MV-4-11 (cell line): ENCODE results near the gene TEKT4.
"Not testable (repeated sequence)": the region's sequence is repeated elsewhere in the genome, so short reads cannot be mapped to it uniquely, and the experiment has no call there.

Source experiments
- DNase-seq: peaks from one replicate; lab custom pipeline; 2025; lab: John Stamatoyannopoulos, UW

Gene TEKT4

DNA sequence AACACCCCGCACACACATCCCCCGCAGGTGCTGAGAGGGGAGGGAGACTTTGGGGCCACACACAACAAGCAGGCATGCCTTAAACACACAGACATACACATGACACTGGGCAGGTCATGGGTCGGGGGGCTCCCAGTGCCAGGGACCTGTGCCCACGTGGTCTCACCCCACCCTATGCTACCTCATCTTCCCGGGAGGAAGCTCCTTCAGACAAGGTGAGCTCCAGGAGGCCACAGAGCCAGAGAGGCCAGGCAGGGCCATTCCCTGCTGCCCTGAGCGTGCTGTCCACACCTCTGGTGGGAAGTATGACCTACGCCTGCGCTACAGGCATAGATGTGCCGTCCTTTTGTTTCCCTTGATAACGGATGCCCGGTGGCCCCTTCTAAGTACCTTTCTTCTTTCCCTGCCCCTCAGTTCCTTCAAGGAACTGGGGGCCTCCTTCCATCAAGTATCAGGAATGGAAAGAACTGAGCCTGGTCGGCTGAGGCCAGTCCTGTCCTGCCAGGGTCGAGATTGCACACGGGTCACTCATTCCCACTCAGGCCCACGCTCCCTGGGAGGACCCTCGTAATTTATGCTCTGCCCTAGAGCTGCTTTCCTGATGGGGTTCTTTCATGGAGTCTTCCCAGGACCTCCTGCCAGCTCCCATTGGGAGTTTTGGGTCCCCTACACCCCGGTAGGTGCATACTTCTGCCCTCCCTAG, 4.7 kb downstream of the TEKT4 start:
- no peak for DNase-seq

DNA sequence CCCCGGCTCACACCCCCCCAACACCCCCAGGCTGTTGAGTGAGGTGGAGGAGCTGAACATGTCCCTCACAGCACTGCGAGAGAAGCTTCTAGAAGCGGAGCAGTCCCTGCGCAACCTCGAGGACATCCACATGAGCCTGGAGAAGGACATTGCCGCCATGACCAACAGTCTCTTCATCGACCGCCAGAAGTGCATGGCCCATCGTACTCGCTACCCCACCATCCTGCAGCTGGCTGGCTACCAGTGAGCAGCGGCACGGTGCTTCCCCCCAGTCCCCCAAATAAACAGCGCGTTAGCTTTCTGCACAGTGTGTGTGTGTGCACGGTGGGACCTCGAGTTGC, 5.3 kb downstream of the TEKT4 start:
- DNase-seq, result no peak

DNA sequence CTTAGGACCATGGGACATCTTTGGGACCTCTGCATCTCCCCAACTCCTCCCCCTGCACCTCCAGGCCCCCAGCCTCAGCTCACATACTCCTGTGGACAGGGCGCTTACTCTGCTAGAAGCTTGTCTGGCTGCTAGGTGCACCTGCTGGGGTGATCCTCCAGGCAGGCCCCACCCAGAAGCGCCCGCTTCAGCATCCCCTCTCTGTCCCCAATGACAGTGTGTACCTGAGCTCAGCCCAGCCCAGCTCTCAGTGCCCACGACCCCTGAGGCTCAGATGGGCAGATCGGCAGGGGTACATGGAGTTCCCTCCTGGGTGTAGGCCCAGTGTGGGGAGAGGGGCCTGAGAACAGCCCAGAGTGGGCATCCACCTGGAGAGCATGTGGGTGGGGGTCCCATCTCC, 5.9 kb downstream of the TEKT4 start:
- no peak for DNase-seq

DNA sequence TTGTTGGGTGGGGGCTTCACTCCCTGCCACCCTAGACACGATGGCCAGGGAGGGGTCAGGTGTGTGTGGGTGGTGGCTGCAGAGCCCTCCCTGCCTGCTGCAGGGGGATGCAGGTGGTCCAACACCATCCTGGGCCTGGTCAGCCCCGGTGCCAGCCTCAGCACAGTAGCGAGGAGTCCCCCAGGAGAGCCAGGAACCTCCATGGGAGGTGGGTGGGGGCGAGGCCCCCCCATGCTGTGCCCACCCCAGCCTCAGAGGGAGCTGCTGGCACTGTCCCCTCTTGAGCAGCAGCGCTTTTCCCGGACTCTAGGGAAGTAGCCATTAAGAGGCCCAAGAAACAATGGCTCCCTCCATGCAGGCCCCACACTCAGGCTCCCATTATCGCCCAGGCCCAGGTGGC, 7.3 kb downstream of the TEKT4 start:
- DNase-seq, result not testable (repeated sequence)

DNA sequence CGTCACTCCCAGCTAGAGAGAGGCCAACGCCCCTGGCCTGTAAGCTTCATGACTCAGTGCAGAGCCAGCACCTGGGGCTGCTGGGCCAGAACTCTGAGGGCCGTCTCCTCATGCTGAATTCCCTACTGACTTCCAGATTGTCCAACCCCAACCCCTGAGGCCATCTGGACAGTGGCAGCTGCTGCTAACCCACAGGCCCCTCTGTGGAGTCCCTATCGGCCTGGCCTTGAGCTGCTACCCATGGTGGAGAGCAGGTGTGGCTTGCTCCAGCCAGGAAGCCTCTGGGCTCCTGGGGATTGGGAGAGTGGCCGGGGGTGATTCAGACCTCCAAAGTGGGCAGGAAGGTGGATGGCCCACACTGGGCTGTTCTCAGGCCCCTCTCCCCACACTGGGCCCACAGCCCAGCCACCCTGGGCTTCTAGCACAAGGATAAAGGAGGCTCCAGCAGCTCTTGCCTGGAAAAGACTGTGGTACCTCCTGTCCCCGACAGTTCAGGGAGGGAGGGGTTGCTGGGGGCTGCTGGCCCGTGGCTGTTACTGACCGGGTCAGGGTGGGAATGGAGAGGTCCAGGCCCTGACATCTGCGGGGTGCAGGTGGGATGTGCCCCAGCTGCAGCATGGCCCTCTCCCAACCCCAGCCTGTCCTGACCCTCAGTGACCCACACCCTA, 8.2 kb downstream of the TEKT4 start:
- DNase-seq, result no peak

DNA sequence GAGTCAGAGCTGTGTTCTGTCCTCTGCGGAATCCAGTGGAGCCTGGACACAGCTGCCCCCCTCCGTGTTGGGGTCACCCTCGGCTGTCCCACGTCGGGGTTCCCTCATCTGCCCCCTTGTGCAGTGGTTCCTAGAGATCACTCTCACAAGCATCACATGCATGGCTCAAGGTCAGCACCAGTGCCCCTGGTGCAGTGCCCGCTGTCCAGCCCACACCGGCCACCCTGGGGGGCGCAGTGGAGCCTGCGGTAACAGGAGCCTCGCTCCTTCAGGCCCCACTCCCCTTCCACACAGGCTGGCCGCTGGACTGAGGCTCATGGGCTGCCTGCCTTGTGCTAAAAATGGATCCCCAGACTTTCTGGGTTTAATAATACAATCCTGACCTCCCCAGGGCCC, 8.8 kb downstream of the TEKT4 start:
- DNase-seq, result no peak

DNA sequence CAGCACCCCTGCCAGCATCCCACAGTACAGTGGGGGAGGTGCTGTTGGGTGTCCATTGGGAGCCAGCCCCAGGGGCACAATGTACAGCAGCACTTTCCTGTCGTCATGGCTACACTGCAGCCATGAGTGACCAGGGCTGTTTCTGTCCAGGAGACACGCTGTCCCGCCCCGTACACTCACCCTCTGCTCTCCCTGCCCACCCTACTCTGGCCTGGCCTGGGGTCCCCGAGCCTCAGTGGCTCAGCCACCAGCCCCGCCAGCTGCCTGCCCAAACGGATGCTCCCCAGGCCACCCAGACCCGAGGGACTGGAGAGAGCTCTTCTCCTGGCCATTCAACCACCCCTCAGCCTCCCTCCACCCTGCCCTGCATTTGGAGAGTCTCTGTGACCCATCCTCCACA, 9.3 kb downstream of the TEKT4 start:
- no peak for DNase-seq

DNA sequence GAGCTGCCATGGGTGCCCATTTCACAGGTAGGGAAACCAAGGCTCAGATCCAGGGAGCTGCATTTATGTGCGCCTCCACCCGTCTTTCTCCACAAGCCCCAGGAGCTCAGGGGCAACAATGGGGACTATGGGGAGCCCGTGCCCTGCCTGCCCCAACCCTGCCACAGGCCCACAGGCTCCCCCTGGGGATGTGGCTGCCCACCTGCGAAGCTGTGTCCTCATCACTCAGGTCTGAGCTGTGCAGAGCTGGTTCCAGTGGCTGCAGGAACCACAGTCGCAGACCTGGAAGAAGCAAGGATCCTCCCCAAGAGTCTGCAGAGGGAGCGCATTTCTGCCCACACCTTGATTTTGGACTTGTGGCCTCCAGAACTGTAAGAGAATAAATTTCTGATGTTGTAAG, 9.8 kb downstream of the TEKT4 start:
- no peak for DNase-seq

DNA sequence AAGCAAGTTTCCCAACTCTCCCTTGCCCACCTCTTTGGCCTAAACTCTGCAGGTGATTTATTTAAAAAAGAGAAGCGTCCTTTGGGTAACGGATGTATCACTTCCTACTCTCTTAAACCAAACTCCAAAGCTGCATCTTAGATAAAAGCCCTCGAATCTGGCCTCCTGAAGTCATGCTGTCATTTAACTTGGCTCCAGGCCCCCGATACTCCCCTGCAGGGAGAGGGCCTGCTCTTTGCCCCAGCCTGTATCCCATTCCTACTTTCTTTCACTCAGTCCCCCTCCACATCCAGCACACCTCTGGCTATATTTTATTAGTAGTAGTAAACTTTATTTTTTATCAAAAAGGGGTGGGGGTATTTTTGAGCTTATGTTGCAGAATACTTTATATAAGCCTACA, 19.0 kb downstream of the TEKT4 start:
- DNase-seq, result no peak

DNA sequence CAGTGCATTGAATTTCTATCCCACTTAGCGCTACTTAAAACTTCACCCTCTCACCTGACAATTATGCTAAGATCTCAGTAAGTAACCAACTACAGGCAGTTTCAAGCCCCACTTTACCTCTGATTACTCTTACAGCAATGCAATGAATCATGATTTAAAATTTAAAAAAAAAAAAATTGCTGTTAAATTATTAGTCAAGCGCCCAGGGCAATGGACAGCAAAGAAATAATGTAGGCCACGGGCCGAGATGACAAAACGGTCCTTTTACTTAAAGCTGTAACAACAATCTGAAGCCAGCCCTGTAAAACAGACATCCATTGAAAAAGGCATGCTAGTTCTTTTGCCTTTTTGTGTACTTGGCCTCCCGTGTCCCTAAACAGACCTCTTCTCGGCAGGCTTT, 24.0 kb downstream of the TEKT4 start:
- DNase-seq, result not testable (repeated sequence)

DNA sequence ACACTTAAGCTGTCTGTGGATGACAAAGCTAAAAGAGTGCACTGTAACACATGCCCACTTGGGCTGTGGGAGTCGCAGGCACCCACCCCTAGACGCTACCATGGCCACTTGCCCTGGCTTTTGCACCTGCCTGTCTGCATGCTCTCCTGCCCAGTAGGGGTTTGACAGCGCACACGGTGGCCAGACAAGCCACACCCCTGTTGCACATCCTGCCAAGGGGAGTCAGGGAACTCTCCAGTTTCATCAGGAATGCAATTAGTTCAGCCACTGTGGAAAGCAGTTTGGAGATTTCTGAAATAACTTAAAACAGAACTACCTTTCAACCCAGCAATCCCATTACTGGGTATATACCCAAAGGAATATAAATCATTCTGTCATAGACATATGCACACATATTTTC, 35.7 kb downstream of the TEKT4 start:
- not testable (repeated sequence) for DNase-seq

DNA sequence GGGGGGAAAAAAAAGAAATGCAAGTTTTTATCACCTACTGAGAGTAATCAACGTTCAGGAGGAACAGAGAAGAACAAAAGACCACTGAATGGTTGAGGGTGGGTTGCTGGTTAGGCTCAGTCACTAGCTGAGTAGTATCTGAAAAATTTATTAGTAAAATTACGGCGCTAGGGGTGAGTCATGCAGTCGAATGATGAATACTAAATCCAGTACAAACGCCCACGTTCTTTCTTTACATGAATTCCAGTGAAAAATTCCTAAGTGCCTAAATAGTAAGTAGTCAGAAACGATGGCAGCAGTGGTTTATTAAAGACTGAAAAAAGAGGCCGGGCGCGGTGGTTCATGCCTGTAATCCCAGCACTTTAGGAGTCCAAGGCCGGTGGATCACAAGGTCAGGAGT, 52.0 kb downstream of the TEKT4 start:
- DNase-seq, result no peak

DNA sequence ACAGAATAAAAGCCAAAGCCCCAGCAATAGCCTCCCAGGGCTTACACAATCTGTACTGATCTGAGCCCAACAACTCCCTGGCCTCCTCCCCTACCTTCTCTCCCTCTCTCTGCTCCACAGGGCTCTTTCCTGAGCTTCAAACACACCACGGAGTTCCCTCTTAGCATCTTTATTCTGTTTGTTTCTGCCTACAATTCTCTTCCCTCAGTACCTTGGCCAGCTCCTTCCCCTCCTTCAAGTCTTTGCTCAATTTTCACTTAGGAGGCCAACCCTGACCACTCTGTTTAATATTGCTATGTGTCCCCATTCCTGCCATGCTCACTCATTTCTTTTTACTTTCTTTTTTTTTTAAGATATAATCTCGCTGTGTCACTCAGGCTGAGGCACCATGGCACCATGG, 53.8 kb downstream of the TEKT4 start:
- not testable (repeated sequence) for DNase-seq
